GM11168 (cell line): Measurements from ENCODE around the gene AXL.
"Not testable (repeated sequence)": the region's sequence is repeated elsewhere in the genome, so short reads cannot be mapped to it uniquely, and the experiment has no call there.

Experiments used
- in situ Hi-C: fragments of 300-500 bp; cut with MboI; formaldehyde crosslinking; loops from one replicate; pipeline ENCODE4 v1.12.0; 2022; ENCODE audit warnings: low sequenced_read_pairs; ENCODE audit not compliant: unreplicated experiment

AXL gene

DNA sequence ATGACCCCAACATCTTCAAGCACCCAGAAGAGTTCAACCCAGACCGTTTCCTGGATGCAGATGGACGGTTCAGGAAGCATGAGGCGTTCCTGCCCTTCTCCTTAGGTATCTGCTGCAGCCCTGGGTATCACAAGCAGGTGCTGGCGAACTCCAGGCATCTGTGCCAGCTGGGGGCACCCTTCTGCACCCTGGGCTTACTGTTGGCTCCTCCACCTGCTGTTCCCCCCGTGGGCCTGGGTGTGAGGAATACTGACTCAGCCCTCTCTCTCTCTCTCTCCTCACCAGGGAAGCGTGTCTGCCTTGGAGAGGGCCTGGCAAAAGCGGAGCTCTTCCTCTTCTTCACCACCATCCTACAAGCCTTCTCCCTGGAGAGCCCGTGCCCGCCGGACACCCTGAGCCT is 13.0 kb upstream of the AXL start:
- in situ Hi-C loops = loop anchor here (10.0 kb wide), 1 partner anchor 109 kb away; the partner anchor contains the start of gene CCDC97

GRCh38 chr19:41206456-41206855 is 12.6 kb upstream of the AXL start:
- in situ Hi-C loops = loop anchor here (10.0 kb wide), 1 partner anchor 108 kb away; the partner anchor contains the start of gene CCDC97

DNA sequence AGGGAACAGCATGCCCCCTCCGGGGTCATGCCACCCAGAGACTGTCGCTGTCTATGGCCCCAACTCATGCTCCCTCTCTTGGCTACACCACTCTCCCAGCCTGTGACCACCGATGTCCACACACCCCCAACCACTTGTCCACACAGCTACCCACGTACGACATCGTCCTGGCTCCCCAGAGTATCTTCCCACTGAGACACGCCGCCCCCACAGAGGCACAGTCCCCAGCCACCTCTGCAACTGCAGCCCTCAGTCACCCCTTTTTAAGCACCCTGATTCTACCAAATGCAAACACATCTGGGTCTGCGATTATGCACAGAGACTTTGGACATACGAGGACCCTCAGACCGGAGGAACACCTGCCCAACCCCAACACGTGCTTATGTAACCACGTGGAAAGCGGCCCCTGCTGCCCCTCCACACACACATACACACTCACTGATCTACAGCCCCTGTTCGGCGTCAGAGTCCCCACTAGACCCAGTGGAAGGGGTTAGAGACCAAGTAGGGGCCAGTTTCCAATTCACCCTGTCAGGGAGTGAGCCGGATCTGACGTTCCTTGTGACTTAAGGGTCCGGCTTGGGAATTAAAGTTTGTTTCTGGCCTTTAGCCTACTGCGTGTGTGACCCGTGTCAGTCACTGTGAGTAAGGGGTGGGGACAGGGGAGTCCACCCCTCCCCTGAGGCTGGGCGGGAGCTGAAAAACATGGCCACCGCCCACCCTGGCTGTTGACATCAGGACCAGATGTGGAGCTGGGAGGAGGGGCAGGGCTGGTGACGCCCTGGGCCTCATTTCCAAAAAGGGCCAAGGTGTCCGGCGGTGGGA is 11.9 kb upstream of the AXL start:
- in situ Hi-C loops = loop anchor here (10.0 kb wide), 1 partner anchor 108 kb away; the partner anchor contains the start of gene CCDC97

DNA sequence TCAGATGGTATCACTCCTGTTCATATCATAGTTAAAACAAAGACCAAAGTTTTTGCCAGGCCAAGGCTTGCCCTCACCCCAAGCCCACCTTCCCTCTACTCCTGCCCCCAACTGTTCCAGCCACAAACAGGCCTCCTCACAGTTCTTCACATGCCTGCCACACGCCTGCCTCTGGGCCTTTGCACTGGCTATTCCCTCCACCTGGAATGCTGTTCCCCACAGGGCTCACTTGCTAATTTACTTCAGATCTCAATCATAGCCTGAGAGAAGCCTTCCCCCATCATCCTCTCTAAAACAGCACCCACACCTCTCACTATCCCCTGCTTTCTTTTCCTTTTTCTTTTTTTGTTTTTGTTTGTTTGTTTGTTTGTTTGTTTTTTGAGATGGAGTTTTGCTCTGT is 4.9 kb upstream of the AXL start:
- in situ Hi-C loops = loop anchor here (5.0 kb wide), 1 partner anchor 38 kb away; no protein-coding TSS in a partner anchor

DNA sequence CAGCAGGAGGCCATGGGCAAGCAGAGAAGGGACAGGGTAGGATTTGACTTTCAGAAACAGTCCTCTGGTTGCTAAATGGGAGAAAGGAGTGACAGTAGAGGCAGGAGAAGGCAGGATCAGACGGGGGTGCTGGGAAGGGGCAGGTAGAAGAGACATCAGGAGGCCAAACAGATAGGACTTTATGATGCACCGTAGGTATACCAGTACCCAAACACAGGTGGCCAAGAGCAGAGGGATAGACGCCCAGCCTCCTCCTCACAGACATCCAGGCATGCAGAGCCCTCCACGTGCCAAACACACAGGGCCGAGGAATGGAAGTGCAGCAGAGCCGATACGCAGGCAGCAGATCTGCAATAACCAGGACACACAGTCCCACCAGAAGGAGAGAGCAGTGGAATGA is 1.3 kb upstream of the AXL start:
- in situ Hi-C loops = no loop called here

GRCh38 chr19:41218249-41218614 is 791 bp upstream of the AXL start:
- in situ Hi-C loops = no loop called here

DNA sequence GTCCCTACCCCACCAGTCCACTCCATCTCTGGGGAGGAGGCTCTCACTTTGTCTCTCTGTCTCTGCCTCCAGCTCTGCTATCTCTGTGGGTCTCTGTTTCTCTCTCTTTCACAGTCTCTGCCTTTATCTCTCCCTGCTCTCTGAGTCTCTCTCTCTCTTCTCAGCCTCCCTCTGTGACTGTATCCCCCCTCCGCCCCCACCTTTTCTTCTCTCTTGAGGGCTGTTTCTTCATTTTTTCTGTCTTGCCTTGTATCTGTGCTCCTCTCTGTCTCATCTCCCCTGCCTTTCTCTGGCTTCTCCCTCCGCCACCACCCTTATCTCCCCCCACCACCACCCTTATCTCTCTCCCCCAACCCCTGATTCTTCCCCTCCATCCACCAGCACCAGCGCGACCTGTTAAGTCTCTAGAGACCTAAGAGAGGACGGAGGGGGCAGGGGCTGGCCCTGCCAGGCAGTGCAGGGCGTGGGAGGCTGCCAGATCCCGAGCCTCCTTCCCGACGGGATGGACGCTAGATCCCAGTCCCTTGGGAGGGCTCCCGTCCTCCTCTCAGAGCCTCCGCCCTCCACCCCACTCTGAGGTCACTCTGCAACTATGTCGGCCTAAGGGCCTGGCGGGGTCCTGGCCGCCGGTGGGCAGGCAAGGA is 1.0 kb downstream of the AXL start:
- in situ Hi-C loops = no loop called here

GRCh38 chr19:41220811-41221210 is 1.8 kb downstream of the AXL start:
- in situ Hi-C loops = no loop called here

- in situ Hi-C loops = no loop called here
These were observed 2.6 kb downstream of the AXL start for GRCh38 chr19:41221514-41222205.

GRCh38 chr19:41222240-41222639 is 3.2 kb downstream of the AXL start:
- in situ Hi-C loops = no loop called here

DNA sequence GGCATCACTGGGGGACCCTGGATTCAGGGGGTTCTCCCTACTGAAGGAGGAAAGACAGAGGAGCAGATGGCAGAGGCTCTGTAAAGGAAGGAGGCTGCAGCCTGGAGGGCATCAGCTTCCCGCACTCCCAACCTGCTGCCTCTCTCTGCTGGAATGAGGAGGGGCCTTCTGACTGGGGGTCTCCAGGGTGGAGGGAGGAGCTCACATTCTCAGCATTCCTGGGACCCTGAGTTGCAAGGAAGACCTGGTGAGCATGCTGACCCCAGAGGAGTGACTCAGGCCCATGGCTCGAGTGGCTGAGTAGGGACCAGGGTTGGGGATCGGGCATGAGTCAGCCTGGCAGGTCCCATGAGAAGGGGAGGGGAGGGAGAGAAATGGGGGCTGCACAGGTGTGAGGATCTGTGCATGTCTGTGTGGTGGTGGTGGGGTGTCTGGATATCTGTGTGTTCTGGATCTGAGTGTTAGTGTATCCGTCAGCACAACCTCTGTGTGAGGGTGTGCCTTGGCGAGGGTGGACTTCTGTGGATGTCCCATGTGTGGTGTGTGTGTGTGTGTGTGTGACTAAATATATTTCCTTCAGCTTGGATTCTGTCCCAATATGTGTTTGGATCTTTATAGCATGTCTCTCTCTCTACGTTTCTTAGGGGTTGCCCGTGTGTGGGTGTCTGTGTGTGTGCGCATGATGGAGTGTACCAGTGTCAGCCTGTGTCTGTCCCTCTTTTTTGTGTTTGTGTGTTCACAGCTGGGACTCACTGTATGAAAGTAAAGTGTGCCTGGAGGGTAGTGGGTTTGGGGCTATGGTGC is 4.6 kb downstream of the AXL start:
- in situ Hi-C loops = no loop called here

DNA sequence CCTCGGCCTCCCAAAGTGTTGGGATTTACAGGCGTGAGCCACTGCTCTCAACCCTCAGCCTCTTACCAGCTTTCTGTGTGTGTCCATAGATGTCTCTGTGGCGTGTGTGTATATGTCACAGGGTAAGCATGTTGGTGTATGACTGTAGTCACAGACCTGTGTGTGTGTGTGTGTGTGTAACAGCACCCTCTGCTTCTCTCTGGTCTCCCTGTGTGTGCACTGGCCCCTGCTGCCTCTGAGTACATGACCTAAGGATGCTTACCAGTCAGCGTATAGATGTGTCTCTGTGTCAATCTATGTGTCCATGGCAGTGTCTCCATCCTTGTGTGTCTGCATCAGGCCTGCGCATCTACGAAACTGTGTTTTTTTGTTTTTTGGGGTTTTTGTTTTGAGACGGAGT is 5.6 kb downstream of the AXL start:
- in situ Hi-C loops = no loop called here

- in situ Hi-C loops = no loop called here
These were observed 6.4 kb downstream of the AXL start for GRCh38 chr19:41225238-41226052.

DNA sequence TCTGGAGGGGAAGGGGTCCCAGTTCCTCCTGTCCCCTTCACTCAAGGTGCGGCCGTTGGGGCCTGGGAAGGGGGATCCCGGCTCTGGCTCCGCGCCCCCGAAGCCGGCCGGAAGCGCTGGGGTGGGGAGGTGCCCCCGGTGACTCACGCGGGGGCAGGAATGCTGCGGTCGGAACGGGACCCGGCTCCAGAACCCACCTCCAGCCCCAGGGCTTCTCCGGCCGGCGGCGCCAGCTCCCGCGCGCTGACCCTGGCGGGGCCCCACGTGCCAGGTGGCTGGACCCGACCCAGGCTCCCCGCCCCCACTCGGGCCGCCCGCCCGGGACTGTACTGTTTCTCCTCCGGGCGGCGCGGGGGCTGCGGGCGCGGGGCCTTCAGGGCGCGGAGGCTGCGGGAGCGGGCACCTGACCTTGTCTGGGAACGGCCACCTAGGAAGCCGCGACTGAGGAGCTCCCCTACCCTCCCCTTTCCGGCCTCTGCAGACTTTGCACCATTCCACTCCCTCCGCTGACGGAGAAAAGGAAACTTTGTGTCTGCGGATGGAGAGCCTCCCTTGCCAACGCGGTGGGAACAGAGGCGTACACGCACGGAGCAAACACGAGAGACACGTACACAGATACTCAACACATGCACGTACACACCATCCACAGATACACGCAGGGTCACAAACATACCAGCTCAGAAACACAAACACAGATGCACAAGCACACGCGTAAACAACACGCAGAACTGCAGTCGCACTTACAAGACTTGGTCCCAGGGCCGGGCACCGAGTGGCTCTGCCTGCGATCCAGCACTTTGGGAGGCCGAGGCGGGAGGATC is 7.2 kb downstream of the AXL start:
- in situ Hi-C loops = no loop called here

GRCh38 chr19:41226874-41227390 is 7.9 kb downstream of the AXL start:
- in situ Hi-C loops = no loop called here

DNA sequence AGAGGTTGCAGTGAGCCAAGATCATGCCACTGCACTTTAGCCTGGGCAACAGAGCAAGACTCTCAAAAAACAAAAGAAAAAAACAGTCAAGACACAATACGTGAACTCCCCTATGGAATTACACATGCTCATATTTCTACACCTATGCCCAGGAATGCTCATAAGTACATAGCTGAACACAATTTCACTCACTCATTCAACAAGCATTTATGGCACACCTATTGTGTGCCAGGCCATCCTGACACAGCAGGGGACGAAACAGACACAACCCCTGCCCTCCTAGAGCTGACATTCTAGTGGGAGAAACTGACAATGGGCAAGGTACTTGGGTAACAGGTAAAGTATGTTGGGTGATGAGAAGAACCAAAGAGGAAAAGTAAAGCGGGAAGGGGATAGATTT is 9.5 kb downstream of the AXL start:
- in situ Hi-C loops = no loop called here

GRCh38 chr19:41229338-41229737 is 10.3 kb downstream of the AXL start:
- in situ Hi-C loops = not testable (repeated sequence)

- in situ Hi-C loops = no loop called here
These were observed 11.2 kb downstream of the AXL start for GRCh38 chr19:41230067-41230857.
